Right lobe of liver (tissue), 4 donors: ENCODE data around the gene ITLN2.

Source experiments
- POLR2A ChIP-seq: fragments of 450-650 bp; IDR thresholded peaks from one replicate; pipeline ENCODE4 v1.6.1; 2017; ENCODE audit warnings: antibody characterized with exemption, mild to moderate bottlenecking
- TF ChIP-seq, protein P1 (sequence below), 4 donors: fragments of 200-600 bp in 3 of 4; fragments of 450-650 bp in 1 of 4; IDR thresholded peaks; one replicate each; pipeline versions ENCODE4 v1.5.1 to v1.8.0; 2016 to 2022; ENCODE audit warnings: antibody characterized with exemption in 4 of 4, mild to moderate bottlenecking in 2 of 4
- donor health status: DM: no; HTN: no; CAD: no.
- donor health status: DM: no; HTN: no; CAD: no.
- donor health status: DM: no; HTN: yes; CAD: no.

DNA sequence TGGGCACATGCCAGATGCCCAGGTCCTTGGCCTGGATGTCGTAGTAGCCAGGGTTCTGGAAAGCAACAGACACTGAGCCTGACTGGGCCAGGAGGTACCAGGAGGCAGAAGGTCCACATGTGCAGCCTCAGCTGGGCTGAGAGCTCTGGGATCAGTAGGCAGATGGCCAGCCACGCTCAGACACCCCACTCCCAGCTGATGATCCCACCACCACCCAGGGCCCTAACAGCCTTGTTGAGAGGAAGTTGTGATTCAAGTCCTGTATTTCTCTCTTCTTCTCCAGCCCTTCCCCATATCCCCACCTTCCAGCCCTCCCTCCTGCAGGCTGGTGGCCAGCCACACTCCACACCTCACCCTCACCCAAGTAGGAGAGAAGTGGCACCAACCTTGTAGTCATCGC, 4.0 kb downstream of the ITLN2 start:
- TF ChIP-seq, protein P1, sequence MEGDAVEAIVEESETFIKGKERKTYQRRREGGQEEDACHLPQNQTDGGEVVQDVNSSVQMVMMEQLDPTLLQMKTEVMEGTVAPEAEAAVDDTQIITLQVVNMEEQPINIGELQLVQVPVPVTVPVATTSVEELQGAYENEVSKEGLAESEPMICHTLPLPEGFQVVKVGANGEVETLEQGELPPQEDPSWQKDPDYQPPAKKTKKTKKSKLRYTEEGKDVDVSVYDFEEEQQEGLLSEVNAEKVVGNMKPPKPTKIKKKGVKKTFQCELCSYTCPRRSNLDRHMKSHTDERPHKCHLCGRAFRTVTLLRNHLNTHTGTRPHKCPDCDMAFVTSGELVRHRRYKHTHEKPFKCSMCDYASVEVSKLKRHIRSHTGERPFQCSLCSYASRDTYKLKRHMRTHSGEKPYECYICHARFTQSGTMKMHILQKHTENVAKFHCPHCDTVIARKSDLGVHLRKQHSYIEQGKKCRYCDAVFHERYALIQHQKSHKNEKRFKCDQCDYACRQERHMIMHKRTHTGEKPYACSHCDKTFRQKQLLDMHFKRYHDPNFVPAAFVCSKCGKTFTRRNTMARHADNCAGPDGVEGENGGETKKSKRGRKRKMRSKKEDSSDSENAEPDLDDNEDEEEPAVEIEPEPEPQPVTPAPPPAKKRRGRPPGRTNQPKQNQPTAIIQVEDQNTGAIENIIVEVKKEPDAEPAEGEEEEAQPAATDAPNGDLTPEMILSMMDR (IDR thresholded peaks at IDR 0.05) = no peak
- TF ChIP-seq POLR2A = no peak
